CD14-positive monocyte (primary cell): ENCODE data around the gene ZNF417. TPM values are rescaled to one million over a fixed set of nuclear protein-coding genes. Genes with fewer than 3 reads are reported as not detected.

Experiments
- DNase-seq, 3 donors: peaks; one replicate each; pipeline ENCODE4 v3.0.0-alpha.2; 2011 to 2022
- H2AFZ ChIP-seq: 2 replicates; pipeline ENCODE4 v1.6.0; 2012; ENCODE audit warnings: mild to moderate bottlenecking, low read depth, low read length, inconsistent platforms; ENCODE audit not compliant: insufficient read depth, poor library complexity, severe bottlenecking
- H3K27ac ChIP-seq, 2 donors: 1 replicate in 1 of 2; 2 replicates in 1 of 2; pipeline ENCODE4 v1.5.1; 2012 to 2013; ENCODE audit warnings: low read length in 2 of 2, control low read depth in 1 of 2, inconsistent platforms in 1 of 2, low read depth in 1 of 2, mild to moderate bottlenecking in 1 of 2
- H3K27me3 ChIP-seq, 2 donors: one replicate each; pipeline versions ENCODE4 v1.6.0 to v1.6.1; 2011 to 2013; ENCODE audit warnings: low read length in 2 of 2; ENCODE audit not compliant: control insufficient read depth in 2 of 2, insufficient read depth in 2 of 2
- H3K36me3 ChIP-seq, 2 donors: replicated peaks in 1 of 2; 1 replicate in 1 of 2; 2 replicates in 1 of 2; pipeline versions ENCODE4 v1.5.1 to v1.6.1; 2012 to 2013; ENCODE audit warnings: low read length in 2 of 2, control low read depth in 1 of 2, inconsistent platforms in 1 of 2, mild to moderate bottlenecking in 1 of 2; ENCODE audit not compliant: insufficient read depth in 2 of 2, control insufficient read depth in 1 of 2
- H3K4me1 ChIP-seq, 2 donors: 1 replicate in 1 of 2; 2 replicates in 1 of 2; pipeline versions ENCODE4 v1.5.1 to v1.6.1; 2012 to 2013; ENCODE audit warnings: low read length in 2 of 2, control low read depth in 1 of 2, inconsistent platforms in 1 of 2, mild to moderate bottlenecking in 1 of 2, moderate library complexity in 1 of 2; ENCODE audit not compliant: insufficient read depth in 2 of 2, control insufficient read depth in 1 of 2
- H3K4me2 ChIP-seq: replicated peaks from 2 replicates; pipeline ENCODE3; 2012; ENCODE audit warnings: low read length, moderate library complexity, mild to moderate bottlenecking; ENCODE audit not compliant: poor library complexity, severe bottlenecking; ENCODE audit errors: extremely low read depth
- H3K4me3 ChIP-seq, 3 experiments: fragments of 200-600 bp in 1 of 3; sonication (generic) in 1 of 3; replicated peaks in 1 of 3; 1 replicate in 2 of 3; 2 replicates in 1 of 3; pipeline ENCODE4 v1.5.1; 2011 to 2013; ENCODE audit warnings: low read length in 3 of 3, mild to moderate bottlenecking in 3 of 3, control low read depth in 2 of 3, low read depth in 2 of 3, inconsistent platforms in 1 of 3, moderate library complexity in 1 of 3
- H3K79me2 ChIP-seq: 2 replicates; pipeline ENCODE4 v1.6.0; 2012; ENCODE audit warnings: mild to moderate bottlenecking, control low read depth, inconsistent platforms, low read length, moderate library complexity; ENCODE audit not compliant: insufficient read depth
- H3K9ac ChIP-seq: 2 replicates; pipeline ENCODE4 v1.6.0; 2017; ENCODE audit warnings: low read length, mild to moderate bottlenecking; ENCODE audit not compliant: insufficient read depth, poor library complexity, severe bottlenecking
- H3K9me3 ChIP-seq, 2 donors: replicated peaks in 1 of 2; 1 replicate in 1 of 2; 2 replicates in 1 of 2; pipeline versions ENCODE4 v1.5.1 to v1.6.1; 2012 to 2013; ENCODE audit warnings: low read length in 2 of 2, control low read depth in 1 of 2; ENCODE audit not compliant: control insufficient read depth in 1 of 2, insufficient read depth in 1 of 2
- H4K20me1 ChIP-seq: 2 replicates; pipeline ENCODE4 v1.6.0; 2012; ENCODE audit warnings: mild to moderate bottlenecking, low read length, control low read depth, moderate library complexity; ENCODE audit not compliant: insufficient read depth
- H3K27ac Mint-ChIP-seq, 7 donors: one replicate each; pipeline ENCODE4 v1.8.0; 2020; ENCODE audit warnings: mild to moderate bottlenecking in 7 of 7, mixed read lengths in 7 of 7, moderate library complexity in 6 of 7, inconsistent platforms in 2 of 7
- H3K27me3 Mint-ChIP-seq, 3 donors: one replicate each; pipeline ENCODE4 v1.8.0; 2021 to 2022; ENCODE audit warnings: low read depth in 3 of 3, mild to moderate bottlenecking in 3 of 3, mixed read lengths in 3 of 3, moderate library complexity in 3 of 3, inconsistent platforms in 1 of 3
- H3K36me3 Mint-ChIP-seq, 2 donors: one replicate each; pipeline ENCODE4 v1.8.0; 2020; ENCODE audit warnings: mixed read lengths in 2 of 2, inconsistent platforms in 1 of 2, mild to moderate bottlenecking in 1 of 2
- H3K4me1 Mint-ChIP-seq: one replicate; pipeline ENCODE4 v1.8.0; 2020; ENCODE audit warnings: mild to moderate bottlenecking, mixed read lengths
- H3K4me3 Mint-ChIP-seq, 2 donors: one replicate each; pipeline ENCODE4 v1.8.0; 2020; ENCODE audit warnings: mild to moderate bottlenecking in 2 of 2, mixed read lengths in 2 of 2, moderate library complexity in 1 of 2
- H3K9me3 Mint-ChIP-seq, 7 donors: one replicate each; pipeline ENCODE4 v1.8.0; 2020 to 2022; ENCODE audit warnings: mixed read lengths in 7 of 7, mild to moderate bottlenecking in 6 of 7, moderate library complexity in 6 of 7, inconsistent platforms in 2 of 7
- CTCF ChIP-seq: fragments of 200-600 bp; IDR thresholded peaks from one replicate; pipeline ENCODE4 v1.8.0; 2022; ENCODE audit warnings: antibody characterized with exemption, mild to moderate bottlenecking
- WGBS: methylation state at CpG from one replicate; pipeline ENCODE4 v1.1.5; 2013; ENCODE audit warnings: missing lambda C conversion rate; ENCODE audit not compliant: insufficient coverage; 5-methylcytosine and 5-hydroxymethylcytosine counted together
- intact Hi-C, 2 donors: fragments of 100-400 bp; cut with micrococcal nuclease; formaldehyde crosslinking; loops; one replicate each; pipeline versions ENCODE4 v1.15.0 to v1.15.1; 2023
- polyA plus RNA-seq, 3 donors: library from polyadenylated mRNA; depleted of rRNA in 1 of 3; unstranded in 2 of 3; stranded (reverse) in 1 of 3; fragments of 300-500 nt in 2 of 3; fragments of >200 nt in 1 of 3; fragmentation: Illumina TruSeq in 2 of 3; gene quantifications; 1 replicate in 2 of 3; 2 replicates in 1 of 3; pipeline ENCODE4 v1.2.3, GENCODE V29; 2012 to 2021

ZNF417 gene
- polyA plus RNA-seq, 3 donors = 0.39 to 6.8 (median 0.70) TPM

GRCh38 chr19:57947419-57948134 lies 31.2 kb upstream of the ZNF417 start, which contains the start of gene ZNF256:
ZNF256 (minus strand) TSS chr19:57947706; CDS start chr19:57947474, 232 bp downstream.
- peaks cover 9 to 19% of the 10 kb centered on the region in 2 donors for H3K36me3 ChIP-seq
- peak within 1 kb of the TSS; percentile 39 to 41 for H3K27ac ChIP-seq
- Mint-ChIP-seq H3K27ac (peak within 1 kb of the TSS in 4 of 7 donors; percentile 1 to 85 (median 76)), H3K4me3 (peak within 1 kb of the TSS; percentile 89 to 97), H3K4me1 (peaks cover 20% of the 10 kb centered on the region), H3K27me3 (peaks cover 0 to 2% (median 0%) of the 10 kb centered on the region in 3 donors), H3K36me3 (peaks cover 30 to 33% of the 10 kb centered on the region in 2 donors), H3K9me3 (peaks cover 53 to 95% (median 93%) of the 10 kb centered on the region in 7 donors)
- no peaks in the 10 kb centered on the region for H4K20me1 ChIP-seq
- 7% methylated on average over 51 of the region's 54 CpGs for WGBS
- H3K27me3 ChIP-seq = no peaks in the 10 kb centered on the region
- peak within 1 kb of the TSS; percentile 88 for H3K4me2 ChIP-seq
- peak within 1 kb of the TSS; percentile 65 for H3K9ac ChIP-seq
- DNase-seq = peak; percentile 52 to 69 (median 55)
- peaks cover 5% of the 10 kb centered on the region for H3K79me2 ChIP-seq
- intact Hi-C loops = no loop called here
- peaks cover 85 to 91% of the 10 kb centered on the region in 2 donors for H3K9me3 ChIP-seq
- peak; percentile 24 for TF ChIP-seq CTCF
- H3K4me3 ChIP-seq = peak within 1 kb of the TSS; percentile 58 to 87 (median 64)
- H2AFZ ChIP-seq = peak within 1 kb of the TSS; percentile 89
- peaks cover 12 to 19% of the 10 kb centered on the region in 2 donors for H3K4me1 ChIP-seq

- Histone ChIP-seq H3K27ac (peak overlapping the region in 1 of 2 donors; percentile 41), H3K36me3 (peaks cover 14 to 24% of the 10 kb centered on the region in 2 donors), H3K4me2 (peak overlapping the region; percentile 88), H4K20me1 (no peaks in the 10 kb centered on the region), H3K9ac (peak overlapping the region; percentile 65), H3K4me3 (peak overlapping the region; percentile 58 to 87 (median 64)), H3K9me3 (peaks cover 86 to 91% of the 10 kb centered on the region in 2 donors), H3K79me2 (peaks cover 5% of the 10 kb centered on the region), H3K27me3 (no peaks in the 10 kb centered on the region), H2AFZ (peak overlapping the region; percentile 89), H3K4me1 (peaks cover 12 to 19% of the 10 kb centered on the region in 2 donors)
- Mint-ChIP-seq H3K4me3 (peak overlapping the region; percentile 89 to 97), H3K9me3 (peaks cover 58 to 95% (median 93%) of the 10 kb centered on the region in 7 donors), H3K4me1 (peaks cover 20% of the 10 kb centered on the region), H3K36me3 (peaks cover 35 to 38% of the 10 kb centered on the region in 2 donors), H3K27me3 (peaks cover 0 to 2% (median 0%) of the 10 kb centered on the region in 3 donors), H3K27ac (peak overlapping the region in 2 of 7 donors; percentile 50 to 84)
- WGBS = 0% methylated on average over 10 of the region's 18 CpGs
- intact Hi-C loops = no loop called here
- TF ChIP-seq CTCF = no peak
- no peak for DNase-seq
These were observed 30.7 kb upstream of the ZNF417 start for GRCh38 chr19:57947088-57947418.
